Stimulated activated CD8-positive, alpha-beta memory T cell treated with anti-CD3 and anti-CD28 coated beads, Interleukin-7, amount 100 ng/mL, for 4 hours (primary cell): ENCODE results near the gene SUSD6.
"Not testable (repeated sequence)": the region's sequence is repeated elsewhere in the genome, so short reads cannot be mapped to it uniquely, and the experiment has no call there.

Experiments
- DNase-seq, 2 donors: peaks; one replicate each; pipeline ENCODE4 v3.0.0-alpha.2; 2020; ENCODE audit warnings: low read depth in 2 of 2

Gene SUSD6

DNA sequence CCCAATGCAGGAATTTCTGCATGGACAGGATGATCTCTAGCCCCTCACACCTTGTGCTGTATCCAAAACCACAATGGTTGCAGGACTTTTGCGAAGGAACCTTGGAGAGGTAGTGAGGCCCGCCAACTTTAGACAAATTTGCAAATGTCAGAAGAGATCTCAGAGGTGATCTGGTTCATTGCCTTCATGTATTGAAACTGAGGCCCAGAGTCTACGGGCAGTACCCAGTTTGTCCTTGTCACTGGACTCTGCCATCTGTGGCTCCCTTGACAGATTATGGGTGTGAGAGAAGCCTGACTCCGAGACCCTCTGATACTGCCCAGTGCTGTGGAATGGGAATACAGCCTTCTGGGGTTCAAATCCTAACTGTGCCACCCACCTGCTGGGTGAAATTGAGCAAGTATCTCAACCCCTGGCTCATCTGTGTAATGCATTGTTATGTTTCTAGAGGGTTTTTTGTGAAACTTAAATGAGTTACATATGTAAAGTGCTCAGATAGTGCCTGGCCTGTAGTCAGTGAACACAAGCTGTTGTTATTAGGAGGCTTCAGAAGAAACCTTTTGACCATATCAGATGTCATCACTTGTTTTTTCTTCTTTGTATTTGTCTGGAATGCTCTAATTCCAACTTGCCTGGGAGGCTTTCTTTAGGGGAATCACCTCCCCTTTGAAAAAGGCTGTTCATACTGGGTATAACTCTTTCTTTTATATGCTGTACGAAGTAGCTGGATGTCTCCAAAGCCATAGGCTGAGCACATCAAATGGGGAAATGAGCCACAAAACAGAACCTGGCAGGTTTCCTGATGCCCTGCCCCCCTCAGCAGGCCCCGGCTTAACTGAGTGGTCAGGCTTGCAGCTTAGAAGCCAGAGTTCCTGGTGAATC, 84.2 kb downstream of the SUSD6 start:
- no peak for DNase-seq

DNA sequence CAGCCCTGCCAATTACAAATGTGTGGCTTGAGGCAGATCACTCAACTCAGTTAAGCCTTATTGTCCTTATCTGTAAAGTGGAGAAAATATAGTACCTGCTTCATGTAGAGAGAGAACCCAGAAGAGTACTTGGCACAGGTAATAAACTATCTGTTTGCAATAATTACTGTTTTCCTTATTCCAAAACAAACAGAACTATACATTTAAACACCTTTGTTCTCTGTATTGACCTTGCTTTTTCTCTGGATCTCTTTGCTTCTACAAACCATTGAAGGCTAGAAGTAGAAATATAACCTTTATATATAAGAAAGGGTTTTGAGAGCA, 84.8 kb downstream of the SUSD6 start:
- DNase-seq: no peak

- no peak for DNase-seq
Measured at GRCh38 chr14:69696633-69697557, 85.5 kb downstream of the SUSD6 start.

DNA sequence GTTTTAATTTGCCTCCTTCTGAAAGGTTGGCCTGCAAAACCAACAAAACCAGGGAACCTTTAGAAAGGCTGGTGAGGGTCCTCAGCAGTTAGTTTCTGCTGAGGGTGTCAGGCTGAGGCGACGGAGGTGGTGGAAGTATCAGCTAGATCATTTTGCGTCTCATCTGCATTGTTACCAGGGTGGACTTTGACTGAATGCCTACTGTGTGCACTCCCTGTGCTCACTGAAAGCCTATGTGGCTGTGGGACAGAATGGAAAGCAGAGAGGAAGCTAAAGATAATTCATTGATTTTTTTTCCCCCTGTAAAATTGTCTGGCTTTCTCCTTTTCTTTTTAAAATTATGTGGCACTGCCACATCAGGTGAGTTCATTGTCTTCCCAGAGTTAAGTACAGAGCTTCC, 87.2 kb downstream of the SUSD6 start:
- DNase-seq: no peak

- DNase-seq: not testable (repeated sequence)
Measured at GRCh38 chr14:69699243-69699642, 87.8 kb downstream of the SUSD6 start.

GRCh38 chr14:69699748-69700303, 88.4 kb downstream of the SUSD6 start:
- no peak for DNase-seq

GRCh38 chr14:69700575-69700974, 89.2 kb downstream of the SUSD6 start:
- no peak for DNase-seq

DNA sequence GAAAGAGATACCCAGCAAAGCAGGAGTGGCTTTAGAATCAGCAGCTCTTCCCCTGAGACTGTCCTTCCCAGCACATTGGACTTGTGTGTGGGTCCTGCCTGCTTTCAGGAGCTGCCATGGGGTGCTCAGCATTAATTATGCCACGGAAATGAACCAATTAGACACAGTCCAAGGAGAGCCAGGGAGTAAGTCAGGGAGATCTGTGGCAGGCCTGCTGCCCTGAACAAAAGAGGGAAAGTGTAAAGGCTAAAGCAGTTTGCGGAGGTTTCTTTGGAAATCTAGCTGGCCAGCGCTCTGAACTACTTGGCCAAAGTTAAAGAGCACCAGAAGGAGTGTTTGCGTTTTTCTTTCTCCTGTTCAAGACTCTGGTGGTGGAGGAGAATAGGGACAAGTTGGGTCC, 89.9 kb downstream of the SUSD6 start:
- no peak for DNase-seq

DNA sequence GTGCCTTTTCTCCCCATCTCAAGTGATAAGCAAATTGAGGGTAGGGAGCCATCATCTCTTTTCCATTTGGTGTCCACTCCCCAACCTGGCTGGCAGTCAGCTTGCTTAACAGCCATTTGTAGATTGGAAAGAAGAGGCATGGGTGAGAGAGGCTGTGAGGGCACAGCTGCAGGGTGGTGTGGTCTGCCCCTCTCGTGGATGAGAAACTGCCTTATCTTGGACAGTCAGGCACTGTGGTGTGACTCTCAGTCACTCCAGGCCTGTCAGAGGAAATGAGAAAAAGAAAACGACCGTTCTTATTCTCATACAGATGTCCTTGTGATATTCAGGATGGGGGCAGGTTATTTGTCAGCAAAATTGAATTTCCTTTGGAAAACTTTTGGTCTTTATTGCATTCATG, 90.5 kb downstream of the SUSD6 start:
- DNase-seq: no peak

- DNase-seq: no peak
Measured at GRCh38 chr14:69703047-69704039, 91.9 kb downstream of the SUSD6 start.

GRCh38 chr14:69704319-69704718, 92.9 kb downstream of the SUSD6 start:
- no peak for DNase-seq

DNA sequence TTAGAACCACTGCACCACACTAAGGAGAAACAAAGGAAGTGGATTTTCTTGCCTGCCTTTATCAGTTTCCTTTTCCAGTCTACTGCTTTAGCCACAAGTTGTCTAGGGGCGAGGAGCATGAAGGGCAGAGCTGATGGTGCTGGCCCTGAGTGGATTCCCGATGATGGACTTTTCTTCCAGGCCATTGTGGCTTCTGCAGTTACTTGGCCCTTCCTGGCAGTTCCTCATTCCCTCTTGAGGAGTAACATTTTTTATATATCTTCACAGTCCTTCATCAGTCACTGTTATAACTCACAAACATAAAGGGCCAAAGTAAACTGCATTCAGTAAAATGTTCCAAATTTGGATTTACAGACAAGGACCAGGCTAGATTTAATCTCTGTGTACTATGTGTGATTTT, 94.3 kb downstream of the SUSD6 start:
- no peak for DNase-seq

GRCh38 chr14:69708049-69708448, 96.7 kb downstream of the SUSD6 start:
- DNase-seq: no peak

DNA sequence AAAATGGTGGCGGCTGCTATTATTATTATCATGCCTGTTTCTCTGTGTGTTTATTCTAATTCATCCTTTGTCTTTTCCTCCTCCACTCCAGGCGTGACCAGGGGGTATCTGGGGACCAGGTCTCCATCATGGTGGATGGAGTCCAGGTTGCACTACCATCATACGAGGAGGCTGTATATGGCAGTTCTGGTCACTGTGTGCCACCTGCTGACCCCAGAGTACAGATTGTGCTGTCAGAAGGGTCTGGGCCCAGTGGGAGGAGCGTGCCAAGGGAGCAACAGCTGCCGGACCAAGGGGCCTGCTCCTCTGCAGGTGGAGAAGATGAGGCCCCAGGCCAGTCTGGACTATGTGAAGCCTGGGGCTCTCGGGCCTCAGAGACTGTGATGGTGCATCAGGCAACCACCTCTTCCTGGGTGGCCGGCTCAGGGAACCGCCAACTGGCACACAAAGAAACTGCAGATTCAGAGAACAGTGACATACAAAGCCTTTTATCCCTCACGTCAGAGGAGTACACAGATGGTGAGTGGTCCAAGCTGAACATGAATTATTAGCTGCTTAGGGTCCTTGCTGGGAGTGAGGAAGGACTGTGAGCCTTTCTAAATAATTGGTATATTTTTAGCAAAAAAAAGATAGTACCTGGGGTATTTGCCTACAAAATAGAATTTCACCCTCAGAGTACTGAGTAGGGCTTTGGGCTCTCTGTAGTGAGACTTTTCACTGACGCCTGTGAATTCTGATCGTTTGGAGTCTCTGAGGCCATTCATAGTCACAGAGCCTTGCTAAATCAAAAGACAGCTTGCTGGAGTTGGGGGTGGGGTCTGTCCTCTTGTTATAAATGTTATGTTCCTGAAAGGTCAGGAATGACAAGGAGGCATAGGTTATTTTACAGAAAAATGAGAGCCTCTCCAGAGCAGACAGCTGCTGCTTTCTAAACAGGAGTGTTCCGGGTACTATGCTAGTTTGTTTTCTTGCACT, 97.5 kb downstream of the SUSD6 start:
- DNase-seq: no peak

- DNase-seq: no peak
Measured at GRCh38 chr14:69710378-69710777, 99.0 kb downstream of the SUSD6 start.

- no peak for DNase-seq
Measured at GRCh38 chr14:69711065-69711464, 99.7 kb downstream of the SUSD6 start.

GRCh38 chr14:69711477-69711876, 100.1 kb downstream of the SUSD6 start:
- no peak for DNase-seq

GRCh38 chr14:69711881-69712560, 100.6 kb downstream of the SUSD6 start:
- DNase-seq: no peak

GRCh38 chr14:69712599-69713088, 101.2 kb downstream of the SUSD6 start:
- no peak for DNase-seq
